Measurements from ENCODE around the gene CRTAC1. TPM values are rescaled to one million over a fixed set of nuclear protein-coding genes. Genes with fewer than 3 reads are reported as not detected.
"Not testable (repeated sequence)": the region's sequence is repeated elsewhere in the genome, so short reads cannot be mapped to it uniquely, and the experiment has no call there.

CRTAC1 gene
- total and polyA plus RNA-seq, 11 donors: 0.38 to 8.6 (median 1.7) TPM

DNA sequence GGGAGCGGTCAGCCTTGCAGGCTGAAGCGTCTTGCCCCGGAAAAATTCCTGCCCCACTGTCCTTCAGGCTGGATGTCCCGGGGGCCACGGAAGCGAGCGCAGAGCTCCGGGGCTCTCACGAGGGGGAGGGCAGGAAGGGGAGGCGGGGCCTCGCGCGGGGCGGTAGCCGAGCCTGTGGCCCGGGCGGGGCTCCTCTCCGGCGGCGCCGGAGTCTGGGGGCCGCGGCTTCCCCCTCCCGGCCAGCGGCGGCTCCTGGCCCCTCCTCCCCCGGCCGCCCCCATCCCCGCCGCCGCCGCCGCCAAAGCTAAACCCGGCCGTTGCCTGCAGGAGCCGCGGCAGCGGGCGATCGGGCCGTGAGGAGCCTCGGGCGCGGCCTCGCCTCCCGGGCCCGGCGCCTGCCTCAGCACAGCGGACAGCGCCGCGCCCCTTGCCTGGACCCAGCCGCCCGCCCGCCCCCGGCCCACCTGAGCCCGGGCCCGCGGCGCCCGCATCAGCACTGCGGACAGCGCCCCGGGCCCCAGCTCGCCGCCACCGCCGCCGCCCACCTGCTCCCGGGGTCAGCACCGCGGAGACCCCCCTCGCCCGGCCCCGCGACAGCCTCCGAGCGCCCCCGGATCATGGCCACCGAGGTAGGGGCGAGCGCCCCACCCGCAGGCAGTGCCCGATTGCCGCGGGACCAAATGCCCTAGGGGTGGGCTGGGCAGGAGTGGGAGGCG is 180.6 kb downstream of the CRTAC1 start, which contains the start of gene GOLGA7B:
Gene GOLGA7B, plus strand, starts transcription at position 157 of the 716 bp plus-strand sequence. Its CDS starts 461 bp downstream, at position 618.
- 1 to 5% (median 3%) methylated on average over 18 to 87 of the region's 87 CpGs for WGBS, 4 donors
- Histone ChIP-seq H3K4me1 (peaks cover 0 to 16% (median 2%) of the 10 kb centered on the region in 12 donors), H3K4me3 (peak within 1 kb of the TSS; percentile 13 to 61 (median 48)), H3K27me3 (peaks cover 0 to 44% (median 18%) of the 10 kb centered on the region in 9 donors), H3K9me3 (no peaks in the 10 kb centered on the region), H3K27ac (no peak within 1 kb of the TSS), H3K36me3 (no peaks in the 10 kb centered on the region)
- ATAC-seq (peak in 3 of 4 donors; percentile 71 to 96 (median 87)), DNase-seq (peak in 1 of 5 donors; percentile 29)
- intact Hi-C loops (cut with DNase I): loop anchor here in 1 of 10 donors (5.0 kb wide), 1 partner anchor 53 kb away; no protein-coding TSS in a partner anchor
- no peak for TF ChIP-seq POLR2A (IDR thresholded peaks at IDR 0.05)
- TF ChIP-seq, protein P1, sequence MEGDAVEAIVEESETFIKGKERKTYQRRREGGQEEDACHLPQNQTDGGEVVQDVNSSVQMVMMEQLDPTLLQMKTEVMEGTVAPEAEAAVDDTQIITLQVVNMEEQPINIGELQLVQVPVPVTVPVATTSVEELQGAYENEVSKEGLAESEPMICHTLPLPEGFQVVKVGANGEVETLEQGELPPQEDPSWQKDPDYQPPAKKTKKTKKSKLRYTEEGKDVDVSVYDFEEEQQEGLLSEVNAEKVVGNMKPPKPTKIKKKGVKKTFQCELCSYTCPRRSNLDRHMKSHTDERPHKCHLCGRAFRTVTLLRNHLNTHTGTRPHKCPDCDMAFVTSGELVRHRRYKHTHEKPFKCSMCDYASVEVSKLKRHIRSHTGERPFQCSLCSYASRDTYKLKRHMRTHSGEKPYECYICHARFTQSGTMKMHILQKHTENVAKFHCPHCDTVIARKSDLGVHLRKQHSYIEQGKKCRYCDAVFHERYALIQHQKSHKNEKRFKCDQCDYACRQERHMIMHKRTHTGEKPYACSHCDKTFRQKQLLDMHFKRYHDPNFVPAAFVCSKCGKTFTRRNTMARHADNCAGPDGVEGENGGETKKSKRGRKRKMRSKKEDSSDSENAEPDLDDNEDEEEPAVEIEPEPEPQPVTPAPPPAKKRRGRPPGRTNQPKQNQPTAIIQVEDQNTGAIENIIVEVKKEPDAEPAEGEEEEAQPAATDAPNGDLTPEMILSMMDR (IDR thresholded peaks at IDR 0.05): no peak

- ATAC-seq (no peak), DNase-seq (no peak)
- peaks cover 0 to 16% (median 2%) of the 10 kb centered on the region in 12 donors for H3K4me1 ChIP-seq
- H3K27ac ChIP-seq: no peak overlapping the region
- no peaks in the 10 kb centered on the region for H3K9me3 ChIP-seq
- TF ChIP-seq POLR2A (IDR thresholded peaks at IDR 0.05): no peak
- TF ChIP-seq, protein P1 (IDR thresholded peaks at IDR 0.05): no peak
- H3K4me3 ChIP-seq: peak overlapping the region; percentile 13 to 61 (median 48)
- intact Hi-C loops (cut with DNase I): no loop called here
- H3K36me3 ChIP-seq: no peaks in the 10 kb centered on the region
- WGBS, 4 donors: 9 to 11% (median 10%) methylated on average over 16 of the region's 16 CpGs
- peaks cover 0 to 44% (median 18%) of the 10 kb centered on the region in 9 donors for H3K27me3 ChIP-seq
Observed at GRCh38 chr10:97849103-97849686, 181.2 kb downstream of the CRTAC1 start.

- H3K4me3 ChIP-seq: no peak overlapping the region
- WGBS, 4 donors: 89 to 98% (median 93%) methylated on average over 3 of the region's 3 CpGs
- TF ChIP-seq, protein P1 (IDR thresholded peaks at IDR 0.05): no peak
- no peak for TF ChIP-seq POLR2A (IDR thresholded peaks at IDR 0.05)
- intact Hi-C loops (cut with DNase I): no loop called here
- H3K27ac ChIP-seq: no peak overlapping the region
- no peak for DNase-seq
- no peak for ATAC-seq
- H3K9me3 ChIP-seq: no peaks in the 10 kb centered on the region
- peaks cover 0 to 10% (median 2%) of the 10 kb centered on the region in 12 donors for H3K4me1 ChIP-seq
- H3K36me3 ChIP-seq: no peaks in the 10 kb centered on the region
- peaks cover 0 to 21% (median 0%) of the 10 kb centered on the region in 9 donors for H3K27me3 ChIP-seq
Observed at GRCh38 chr10:97844678-97845077, 185.7 kb downstream of the CRTAC1 start.

GRCh38 chr10:97843972-97844371 is 186.4 kb downstream of the CRTAC1 start:
- H3K4me3 ChIP-seq; ATAC-seq; H3K36me3 ChIP-seq; DNase-seq; H3K9me3 ChIP-seq; intact Hi-C loops (cut with DNase I); H3K27ac ChIP-seq: not testable (repeated sequence)
- peaks cover 0 to 11% (median 3%) of the 10 kb centered on the region in 12 donors for H3K4me1 ChIP-seq
- 92 to 100% (median 97%) methylated on average over 1 to 2 of the region's 2 CpGs for WGBS, 4 donors
- H3K27me3 ChIP-seq: peaks cover 0 to 19% (median 0%) of the 10 kb centered on the region in 9 donors

All from heart left ventricle (tissue), 16 donors.